ENCODE data around the gene RNF175.

Gene RNF175

DNA sequence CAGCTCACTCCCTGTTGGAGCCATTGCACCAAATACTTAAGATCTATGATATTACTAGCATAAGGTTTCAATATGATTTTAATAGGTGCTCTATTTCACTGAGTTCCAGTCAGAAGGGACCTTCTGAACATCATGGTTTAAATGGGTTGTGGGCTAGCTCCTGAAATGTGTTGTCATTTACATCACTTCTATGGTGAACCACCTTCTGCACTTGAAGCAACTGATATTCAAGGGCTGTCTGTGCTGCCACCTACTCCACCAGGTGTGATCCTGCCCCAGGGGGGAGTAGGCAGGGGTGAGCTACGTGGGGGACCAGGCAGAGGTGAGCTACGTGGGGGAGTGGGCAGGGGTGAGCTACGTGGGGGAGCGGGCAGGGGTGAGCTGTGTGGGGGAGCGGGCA, 35.2 kb downstream of the RNF175 start:
- H3K36me3 ChIP-seq = no peaks in the 10 kb centered on the region
- no peak overlapping the region for H3K4me3 ChIP-seq (ENCODE audit: low read depth in 1 of 2, low read length in 1 of 2)
- no peak overlapping the region for H3K27ac ChIP-seq
- no peaks in the 10 kb centered on the region for H3K27me3 ChIP-seq
- H3K4me1 ChIP-seq (ENCODE audit: control insufficient read depth in 1 of 2, insufficient read depth in 1 of 2, low read depth in 1 of 2, low read length in 1 of 2) = no peaks in the 10 kb centered on the region
- no peaks in the 10 kb centered on the region for H3K9me3 ChIP-seq
- TF ChIP-seq, protein P1, sequence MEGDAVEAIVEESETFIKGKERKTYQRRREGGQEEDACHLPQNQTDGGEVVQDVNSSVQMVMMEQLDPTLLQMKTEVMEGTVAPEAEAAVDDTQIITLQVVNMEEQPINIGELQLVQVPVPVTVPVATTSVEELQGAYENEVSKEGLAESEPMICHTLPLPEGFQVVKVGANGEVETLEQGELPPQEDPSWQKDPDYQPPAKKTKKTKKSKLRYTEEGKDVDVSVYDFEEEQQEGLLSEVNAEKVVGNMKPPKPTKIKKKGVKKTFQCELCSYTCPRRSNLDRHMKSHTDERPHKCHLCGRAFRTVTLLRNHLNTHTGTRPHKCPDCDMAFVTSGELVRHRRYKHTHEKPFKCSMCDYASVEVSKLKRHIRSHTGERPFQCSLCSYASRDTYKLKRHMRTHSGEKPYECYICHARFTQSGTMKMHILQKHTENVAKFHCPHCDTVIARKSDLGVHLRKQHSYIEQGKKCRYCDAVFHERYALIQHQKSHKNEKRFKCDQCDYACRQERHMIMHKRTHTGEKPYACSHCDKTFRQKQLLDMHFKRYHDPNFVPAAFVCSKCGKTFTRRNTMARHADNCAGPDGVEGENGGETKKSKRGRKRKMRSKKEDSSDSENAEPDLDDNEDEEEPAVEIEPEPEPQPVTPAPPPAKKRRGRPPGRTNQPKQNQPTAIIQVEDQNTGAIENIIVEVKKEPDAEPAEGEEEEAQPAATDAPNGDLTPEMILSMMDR (IDR thresholded peaks at IDR 0.05) = no peak

DNA sequence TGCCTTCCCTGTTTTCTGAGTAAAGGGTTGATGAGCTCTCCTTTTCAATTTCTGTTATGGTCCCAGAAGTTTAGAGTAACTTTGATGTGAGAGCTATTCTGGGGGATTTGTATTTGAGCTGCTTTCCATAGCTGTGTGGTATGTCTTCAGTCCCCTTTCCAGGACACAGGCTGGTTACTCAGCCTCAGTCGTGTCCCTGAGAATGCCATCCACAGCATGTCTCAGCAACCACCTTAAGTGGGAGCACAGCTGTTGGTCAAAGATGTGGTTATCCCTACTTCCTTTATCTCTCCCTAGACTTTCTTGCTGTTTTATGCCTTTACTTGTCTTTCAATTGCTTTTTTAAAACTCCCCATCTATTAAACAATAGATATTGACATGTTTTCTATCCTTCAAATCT, 37.8 kb downstream of the RNF175 start:
- Histone ChIP-seq H3K9me3 (no peaks in the 10 kb centered on the region), H3K27me3 (no peaks in the 10 kb centered on the region), H3K27ac (no peak overlapping the region), H3K4me3 (ENCODE audit: low read depth in 1 of 2, low read length in 1 of 2) (no peak overlapping the region), H3K4me1 (ENCODE audit: control insufficient read depth in 1 of 2, insufficient read depth in 1 of 2, low read depth in 1 of 2, low read length in 1 of 2) (no peaks in the 10 kb centered on the region), H3K36me3 (no peaks in the 10 kb centered on the region)
- TF ChIP-seq, protein P1 (IDR thresholded peaks at IDR 0.05) = no peak

DNA sequence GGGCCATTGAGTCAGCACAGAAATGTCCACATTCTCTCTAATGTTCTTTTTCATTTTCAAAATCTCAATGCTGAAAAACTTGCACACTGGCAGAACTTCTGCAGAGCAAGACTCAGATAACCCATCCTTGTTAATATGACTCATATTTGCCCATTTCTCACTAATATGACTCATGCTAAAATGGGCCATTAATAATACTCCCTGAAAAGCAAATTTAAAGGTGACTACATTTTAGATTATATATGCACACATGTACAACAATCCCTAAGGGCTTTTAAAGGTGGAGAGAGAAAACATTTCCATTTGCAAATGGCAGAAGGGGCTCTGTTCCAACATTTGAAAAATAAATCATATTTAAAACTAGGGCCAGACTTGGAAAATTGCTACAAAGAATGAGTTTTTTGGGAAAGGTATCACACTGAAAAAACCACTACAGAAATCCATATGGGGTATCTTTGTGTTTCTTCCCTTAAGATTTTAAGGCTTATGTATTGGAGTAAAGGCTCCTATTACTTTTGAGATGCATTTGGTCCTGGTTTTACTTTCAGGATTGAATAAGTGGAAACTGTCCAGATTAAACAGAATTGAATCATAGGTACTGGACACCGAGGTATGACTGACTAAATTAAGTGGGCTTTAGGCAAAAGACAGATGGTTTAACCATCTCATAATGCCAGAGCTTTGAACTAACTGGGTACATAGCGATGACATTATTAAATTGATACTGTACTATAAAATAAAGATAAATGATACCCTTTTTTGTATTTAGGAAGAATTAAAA, 45.8 kb downstream of the RNF175 start:
- Histone ChIP-seq H3K36me3 (peaks cover 10% of the 10 kb centered on the region), H3K9me3 (no peaks in the 10 kb centered on the region), H3K27me3 (no peaks in the 10 kb centered on the region), H3K27ac (no peak overlapping the region), H3K4me3 (ENCODE audit: low read depth in 1 of 2, low read length in 1 of 2) (no peak overlapping the region), H3K4me1 (ENCODE audit: control insufficient read depth in 1 of 2, insufficient read depth in 1 of 2, low read depth in 1 of 2, low read length in 1 of 2) (no peaks in the 10 kb centered on the region)
- TF ChIP-seq, protein P1 (IDR thresholded peaks at IDR 0.05) = no peak

DNA sequence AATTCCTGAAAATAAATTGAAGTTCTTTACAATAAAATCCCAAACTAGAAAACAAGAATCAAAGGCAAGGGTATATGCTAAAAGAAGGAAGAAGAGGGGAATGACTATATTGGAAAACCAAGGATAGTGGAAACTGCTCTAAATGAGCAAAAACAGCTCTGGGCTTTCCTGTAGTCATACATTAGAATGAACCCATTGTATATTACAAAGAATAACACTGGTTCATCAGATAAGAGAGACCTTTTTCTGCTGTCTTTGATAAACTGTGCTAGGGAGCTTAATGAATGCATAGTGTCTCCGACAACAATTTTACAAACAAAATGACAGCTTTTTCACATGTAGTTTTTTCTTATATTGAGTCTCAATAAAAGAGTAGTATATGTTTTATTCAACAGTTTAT, 49.1 kb downstream of the RNF175 start:
- H3K9me3 ChIP-seq = no peaks in the 10 kb centered on the region
- TF ChIP-seq, protein P1 (IDR thresholded peaks at IDR 0.05) = no peak

DNA sequence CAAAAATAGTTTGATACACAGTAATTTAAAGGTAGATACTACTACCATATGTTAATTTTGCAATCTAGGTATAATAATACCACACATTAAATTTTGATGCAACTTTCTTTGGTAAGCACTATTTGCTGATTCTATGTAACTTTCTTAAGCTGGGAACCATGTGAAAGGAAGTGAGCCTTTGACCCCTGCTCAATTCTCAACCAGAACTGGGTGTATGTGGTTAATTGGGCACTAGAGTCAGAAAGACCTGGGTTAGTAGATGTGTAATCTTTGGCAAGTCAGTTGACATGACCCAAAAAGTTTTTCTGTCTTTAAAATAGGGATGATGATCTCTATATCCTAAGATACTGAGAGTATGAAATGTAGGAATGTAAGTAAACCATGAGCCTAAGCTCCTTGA, 53.3 kb downstream of the RNF175 start:
- Histone ChIP-seq H3K4me3 (ENCODE audit: low read depth in 1 of 2, low read length in 1 of 2) (no peak overlapping the region), H3K27ac (peak overlapping the region; percentile 68), H3K27me3 (no peaks in the 10 kb centered on the region), H3K9me3 (no peaks in the 10 kb centered on the region), H3K4me1 (ENCODE audit: control insufficient read depth in 1 of 2, insufficient read depth in 1 of 2, low read depth in 1 of 2, low read length in 1 of 2) (peaks cover 15 to 28% of the 10 kb centered on the region in 2 experiments), H3K36me3 (peaks cover 72% of the 10 kb centered on the region)
- TF ChIP-seq, protein P1 (IDR thresholded peaks at IDR 0.05) = no peak

More for the DNA sequence above, 49.1 kb downstream of the RNF175 start:
- Histone ChIP-seq H3K4me1 (ENCODE audit: control insufficient read depth in 1 of 2, insufficient read depth in 1 of 2, low read depth in 1 of 2, low read length in 1 of 2) (peaks cover 14 to 22% of the 10 kb centered on the region in 2 experiments), H3K4me3 (ENCODE audit: low read depth in 1 of 2, low read length in 1 of 2) (no peak overlapping the region), H3K27me3 (no peaks in the 10 kb centered on the region), H3K27ac (no peak overlapping the region), H3K36me3 (peaks cover 33% of the 10 kb centered on the region)
